Hepatocyte (in vitro differentiated cells): ENCODE results near the gene SMC6. TPM values are rescaled to one million over a fixed set of nuclear protein-coding genes. Genes with fewer than 3 reads are reported as not detected.

Experiments
- DNase-seq: peaks from one replicate; pipeline ENCODE4 v3.0.0-alpha.2; 2016; ENCODE audit warnings: low spot score
- H2AFZ ChIP-seq: fragments of 200-600 bp; sonication (generic); 2 replicates; pipeline ENCODE4 v1.6.0; 2016; ENCODE audit warnings: antibody characterized with exemption, mild to moderate bottlenecking
- H3K27ac ChIP-seq: fragments of 200-600 bp; sonication (generic); 2 replicates; pipeline ENCODE4 v1.5.1; 2016; ENCODE audit warnings: mild to moderate bottlenecking
- H3K27me3 ChIP-seq: fragments of 200-600 bp; sonication (generic); 2 replicates; pipeline ENCODE4 v1.6.1; 2016
- H3K36me3 ChIP-seq: fragments of 200-600 bp; sonication (generic); replicated peaks from 2 replicates; pipeline ENCODE4 v1.5.1; 2016; ENCODE audit warnings: low read depth; ENCODE audit not compliant: insufficient read depth
- H3K4me1 ChIP-seq: fragments of 200-600 bp; sonication (generic); 2 replicates; pipeline ENCODE4 v1.5.1; 2016; ENCODE audit warnings: mild to moderate bottlenecking, moderate library complexity; ENCODE audit not compliant: insufficient read depth
- H3K4me2 ChIP-seq: fragments of 200-600 bp; sonication (generic); 2 replicates; pipeline ENCODE4 v1.6.0; 2016
- H3K4me3 ChIP-seq: fragments of 200-600 bp; sonication (generic); 2 replicates; pipeline ENCODE4 v1.5.1; 2016; ENCODE audit warnings: mild to moderate bottlenecking
- H3K79me2 ChIP-seq: fragments of 200-600 bp; sonication (generic); 2 replicates; pipeline ENCODE4 v1.6.0; 2017; ENCODE audit warnings: mild to moderate bottlenecking
- H3K9me2 ChIP-seq: fragments of 200-600 bp; sonication (generic); replicated peaks from 2 replicates; pipeline ENCODE4 v1.6.0; 2017; ENCODE audit warnings: mild to moderate bottlenecking; ENCODE audit not compliant: insufficient read depth
- H3K9me3 ChIP-seq: fragments of 200-600 bp; sonication (generic); 2 replicates; pipeline ENCODE4 v1.5.1; 2016; ENCODE audit warnings: low read depth, mild to moderate bottlenecking
- H4K20me1 ChIP-seq: fragments of 200-600 bp; sonication (generic); 2 replicates; pipeline ENCODE4 v1.6.0; 2016; ENCODE audit warnings: mild to moderate bottlenecking; ENCODE audit not compliant: insufficient read depth, poor library complexity, severe bottlenecking
- CTCF ChIP-seq: fragments of 200-600 bp; sonication (generic); IDR thresholded peaks from 2 replicates; pipeline ENCODE4 v1.5.1; 2016; ENCODE audit warnings: antibody characterized with exemption, mild to moderate bottlenecking; ENCODE audit not compliant: poor library complexity
- EZH2 ChIP-seq: fragments of 200-600 bp; sonication (generic); IDR thresholded peaks from 2 replicates; pipeline ENCODE4 v1.6.1; 2016; ENCODE audit warnings: antibody characterized with exemption, mild to moderate bottlenecking, borderline replicate concordance
- EZH2phosphoT487 ChIP-seq: fragments of 200-600 bp; sonication (generic); IDR thresholded peaks from one replicate; pipeline ENCODE4 v1.6.1; 2018; ENCODE audit warnings: antibody characterized with exemption, mild to moderate bottlenecking, low read depth, moderate library complexity; ENCODE audit not compliant: unreplicated experiment, severe bottlenecking
- WGBS: methylation state at CpG from one replicate; pipeline ENCODE4 v1.1.6; 2016; ENCODE audit warnings: low lambda C conversion rate; ENCODE audit errors: missing lambda C conversion rate; 5-methylcytosine and 5-hydroxymethylcytosine counted together
- polyA plus RNA-seq: library from polyadenylated mRNA; unstranded; fragments of >200 nt; fragmentation: Nextera tagmentation; extraction: Ambion mirVana; gene quantifications from 2 replicates; pipeline ENCODE4 v1.2.1, GENCODE V29; 2016
- total RNA-seq: library from RNA; depleted of rRNA; stranded (reverse); fragments of >200 nt; gene quantifications from 2 replicates; pipeline ENCODE4 v1.2.3, GENCODE V29; 2014

The SMC6 gene
- total and polyA plus RNA-seq, 2 experiments from 2014 or later: 8.9 to 13.4 TPM

- Histone ChIP-seq H3K36me3 (no peaks in the 10 kb centered on the region), H3K27me3 (no peaks in the 10 kb centered on the region), H3K9me3 (no peaks in the 10 kb centered on the region), H3K27ac (peak overlapping the region; percentile 100), H3K4me3 (peak overlapping the region; percentile 74), H3K4me1 (peaks cover 15% of the 10 kb centered on the region), H3K9me2 (no peaks in the 10 kb centered on the region), H4K20me1 (no peaks in the 10 kb centered on the region), H3K79me2 (peaks cover 74% of the 10 kb centered on the region), H2AFZ (peak overlapping the region; percentile 75), H3K4me2 (peak overlapping the region; percentile 85)
- DNase-seq: peak; percentile 81
- TF ChIP-seq EZH2phosphoT487 (no peak), CTCF (no peak), EZH2 (no peak)
- WGBS: 2% methylated on average over 32 of the region's 70 CpGs
Observed at GRCh38 chr2:17752892-17753802, 463 bp downstream of the SMC6 start.

DNA sequence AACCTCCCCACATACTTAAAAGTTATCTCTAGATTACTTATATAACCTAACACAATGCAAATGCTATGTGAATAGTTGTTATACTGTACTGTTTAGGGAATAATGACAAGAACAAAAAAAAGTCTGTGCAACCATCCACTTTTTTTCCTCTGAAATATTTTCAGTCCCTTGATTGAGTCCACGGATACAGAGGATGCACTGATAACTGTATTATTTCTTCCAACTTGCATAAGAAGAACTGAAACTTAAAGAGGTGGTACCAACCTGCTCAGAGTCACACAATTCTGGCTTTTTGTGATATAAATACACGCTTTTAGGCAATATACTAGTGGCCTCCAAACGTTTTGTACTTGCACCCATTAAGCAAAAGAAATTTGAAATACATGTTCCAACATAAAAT, 1.4 kb downstream of the SMC6 start:
- no peak for TF ChIP-seq EZH2
- no peak for TF ChIP-seq EZH2phosphoT487
- TF ChIP-seq CTCF: no peak
- H3K36me3 ChIP-seq: no peaks in the 10 kb centered on the region
- H3K27me3 ChIP-seq: no peaks in the 10 kb centered on the region
- no peaks in the 10 kb centered on the region for H3K9me2 ChIP-seq
- no peak overlapping the region for H3K4me3 ChIP-seq
- H3K4me1 ChIP-seq: peaks cover 15% of the 10 kb centered on the region
- H3K79me2 ChIP-seq: peaks cover 67% of the 10 kb centered on the region
- no peaks in the 10 kb centered on the region for H4K20me1 ChIP-seq
- 62% methylated on average over 3 of the region's 3 CpGs for WGBS
- H3K9me3 ChIP-seq: no peaks in the 10 kb centered on the region
- no peak overlapping the region for H3K27ac ChIP-seq
- no peak for DNase-seq
- peak overlapping the region; percentile 85 for H3K4me2 ChIP-seq
- peak overlapping the region; percentile 75 for H2AFZ ChIP-seq

DNA sequence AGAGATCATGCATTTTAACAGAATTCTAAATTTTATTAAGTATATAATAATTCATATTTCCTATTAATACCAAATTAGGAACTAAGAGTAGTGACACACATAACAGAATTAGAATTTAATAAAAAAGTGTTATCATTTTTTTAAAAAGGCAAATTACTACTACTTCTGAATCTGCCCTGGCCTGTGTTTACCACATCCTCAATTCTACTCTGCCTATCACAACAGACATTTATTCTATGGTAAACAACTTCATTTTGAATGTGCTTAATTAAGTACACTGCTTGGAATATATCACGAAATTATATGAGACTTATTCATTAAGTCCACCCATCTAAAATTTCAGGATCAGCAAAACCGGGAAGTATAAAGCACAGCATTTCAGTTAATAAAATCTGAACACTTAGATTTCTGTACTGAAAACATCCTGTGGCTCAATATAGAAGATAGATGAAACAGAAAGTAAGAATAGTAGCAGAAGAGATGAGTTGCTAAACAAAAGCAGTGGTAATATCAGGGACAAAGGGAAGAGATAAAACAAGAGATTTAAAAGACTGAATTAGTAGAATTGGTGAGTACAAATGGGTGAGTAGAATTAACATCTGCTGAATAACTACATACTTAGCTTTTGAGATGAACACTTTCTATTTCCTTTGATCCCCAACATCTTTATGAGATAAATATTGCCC, 3.7 kb downstream of the SMC6 start:
- Histone ChIP-seq H3K4me3 (no peak overlapping the region), H3K36me3 (no peaks in the 10 kb centered on the region), H3K4me1 (peaks cover 12% of the 10 kb centered on the region), H3K4me2 (no peak overlapping the region), H3K27me3 (no peaks in the 10 kb centered on the region), H4K20me1 (no peaks in the 10 kb centered on the region), H3K9me2 (no peaks in the 10 kb centered on the region), H3K27ac (no peak overlapping the region), H3K9me3 (no peaks in the 10 kb centered on the region), H2AFZ (no peak overlapping the region), H3K79me2 (peaks cover 48% of the 10 kb centered on the region)
- no peak for TF ChIP-seq EZH2
- TF ChIP-seq EZH2phosphoT487: no peak
- no peak for TF ChIP-seq CTCF
- 87% methylated on average over 2 of the region's 2 CpGs for WGBS
- no peak for DNase-seq
